Hepatocyte (in vitro differentiated cells): ENCODE measurements around the gene MXD4. TPM values are rescaled to one million over a fixed set of nuclear protein-coding genes. Genes with fewer than 3 reads are reported as not detected.

Experiments used
- DNase-seq: peaks from one replicate; pipeline ENCODE4 v3.0.0-alpha.2; 2016; ENCODE audit warnings: low spot score
- H2AFZ ChIP-seq: fragments of 200-600 bp; sonication (generic); 2 replicates; pipeline ENCODE4 v1.6.0; 2016; ENCODE audit warnings: antibody characterized with exemption, mild to moderate bottlenecking
- H3K27ac ChIP-seq: fragments of 200-600 bp; sonication (generic); 2 replicates; pipeline ENCODE4 v1.5.1; 2016; ENCODE audit warnings: mild to moderate bottlenecking
- H3K27me3 ChIP-seq: fragments of 200-600 bp; sonication (generic); 2 replicates; pipeline ENCODE4 v1.6.1; 2016
- H3K36me3 ChIP-seq: fragments of 200-600 bp; sonication (generic); replicated peaks from 2 replicates; pipeline ENCODE4 v1.5.1; 2016; ENCODE audit warnings: low read depth; ENCODE audit not compliant: insufficient read depth
- H3K4me1 ChIP-seq: fragments of 200-600 bp; sonication (generic); 2 replicates; pipeline ENCODE4 v1.5.1; 2016; ENCODE audit warnings: mild to moderate bottlenecking, moderate library complexity; ENCODE audit not compliant: insufficient read depth
- H3K4me2 ChIP-seq: fragments of 200-600 bp; sonication (generic); 2 replicates; pipeline ENCODE4 v1.6.0; 2016
- H3K4me3 ChIP-seq: fragments of 200-600 bp; sonication (generic); 2 replicates; pipeline ENCODE4 v1.5.1; 2016; ENCODE audit warnings: mild to moderate bottlenecking
- H3K79me2 ChIP-seq: fragments of 200-600 bp; sonication (generic); 2 replicates; pipeline ENCODE4 v1.6.0; 2017; ENCODE audit warnings: mild to moderate bottlenecking
- H3K9me2 ChIP-seq: fragments of 200-600 bp; sonication (generic); replicated peaks from 2 replicates; pipeline ENCODE4 v1.6.0; 2017; ENCODE audit warnings: mild to moderate bottlenecking; ENCODE audit not compliant: insufficient read depth
- H3K9me3 ChIP-seq: fragments of 200-600 bp; sonication (generic); 2 replicates; pipeline ENCODE4 v1.5.1; 2016; ENCODE audit warnings: low read depth, mild to moderate bottlenecking
- H4K20me1 ChIP-seq: fragments of 200-600 bp; sonication (generic); 2 replicates; pipeline ENCODE4 v1.6.0; 2016; ENCODE audit warnings: mild to moderate bottlenecking; ENCODE audit not compliant: insufficient read depth, poor library complexity, severe bottlenecking
- CTCF ChIP-seq: fragments of 200-600 bp; sonication (generic); IDR thresholded peaks from 2 replicates; pipeline ENCODE4 v1.5.1; 2016; ENCODE audit warnings: antibody characterized with exemption, mild to moderate bottlenecking; ENCODE audit not compliant: poor library complexity
- EZH2 ChIP-seq: fragments of 200-600 bp; sonication (generic); IDR thresholded peaks from 2 replicates; pipeline ENCODE4 v1.6.1; 2016; ENCODE audit warnings: antibody characterized with exemption, mild to moderate bottlenecking, borderline replicate concordance
- EZH2phosphoT487 ChIP-seq: fragments of 200-600 bp; sonication (generic); IDR thresholded peaks from one replicate; pipeline ENCODE4 v1.6.1; 2018; ENCODE audit warnings: antibody characterized with exemption, mild to moderate bottlenecking, low read depth, moderate library complexity; ENCODE audit not compliant: unreplicated experiment, severe bottlenecking
- WGBS: methylation state at CpG from one replicate; pipeline ENCODE4 v1.1.6; 2016; ENCODE audit warnings: low lambda C conversion rate; ENCODE audit errors: missing lambda C conversion rate; 5-methylcytosine and 5-hydroxymethylcytosine counted together
- polyA plus RNA-seq: library from polyadenylated mRNA; unstranded; fragments of >200 nt; fragmentation: Nextera tagmentation; extraction: Ambion mirVana; gene quantifications from 2 replicates; pipeline ENCODE4 v1.2.1, GENCODE V29; 2016
- total RNA-seq: library from RNA; depleted of rRNA; stranded (reverse); fragments of >200 nt; gene quantifications from 2 replicates; pipeline ENCODE4 v1.2.3, GENCODE V29; 2014

The MXD4 gene
- total and polyA plus RNA-seq, 2 experiments from 2014 or later = 56.7 to 127 TPM

- no peak overlapping the region for H3K27ac ChIP-seq
- no peaks in the 10 kb centered on the region for H3K4me1 ChIP-seq
- H3K4me2 ChIP-seq = no peak overlapping the region
- WGBS = 90% methylated on average over 18 of the region's 22 CpGs
- no peak for DNase-seq
- H4K20me1 ChIP-seq = no peaks in the 10 kb centered on the region
- H3K79me2 ChIP-seq = no peaks in the 10 kb centered on the region
- H2AFZ ChIP-seq = no peak overlapping the region
- no peaks in the 10 kb centered on the region for H3K27me3 ChIP-seq
- no peaks in the 10 kb centered on the region for H3K36me3 ChIP-seq
- no peak overlapping the region for H3K4me3 ChIP-seq
- H3K9me3 ChIP-seq = no peaks in the 10 kb centered on the region
- no peaks in the 10 kb centered on the region for H3K9me2 ChIP-seq
- no peak for TF ChIP-seq EZH2phosphoT487
- TF ChIP-seq EZH2 = no peak
- TF ChIP-seq CTCF = no peak
Measured at GRCh38 chr4:2268357-2269205, 6.7 kb upstream of the MXD4 start.

GRCh38 chr4:2267841-2268240, 5.9 kb upstream of the MXD4 start:
- Histone ChIP-seq H3K4me2 (no peak overlapping the region), H3K27me3 (no peaks in the 10 kb centered on the region), H4K20me1 (no peaks in the 10 kb centered on the region), H2AFZ (no peak overlapping the region), H3K79me2 (no peaks in the 10 kb centered on the region), H3K36me3 (no peaks in the 10 kb centered on the region), H3K9me2 (no peaks in the 10 kb centered on the region), H3K27ac (no peak overlapping the region), H3K4me1 (no peaks in the 10 kb centered on the region), H3K4me3 (no peak overlapping the region), H3K9me3 (no peaks in the 10 kb centered on the region)
- no peak for DNase-seq
- WGBS = 91% methylated on average over 12 of the region's 12 CpGs
- no peak for TF ChIP-seq CTCF
- no peak for TF ChIP-seq EZH2
- TF ChIP-seq EZH2phosphoT487 = no peak

GRCh38 chr4:2267320-2267811, 5.5 kb upstream of the MXD4 start:
- no peak overlapping the region for H2AFZ ChIP-seq
- TF ChIP-seq CTCF (no peak), EZH2phosphoT487 (no peak), EZH2 (no peak)
- WGBS = 74% methylated on average over 11 of the region's 18 CpGs
- no peaks in the 10 kb centered on the region for H3K36me3 ChIP-seq
- no peak for DNase-seq
- H3K9me3 ChIP-seq = no peaks in the 10 kb centered on the region
- no peaks in the 10 kb centered on the region for H3K79me2 ChIP-seq
- no peaks in the 10 kb centered on the region for H4K20me1 ChIP-seq
- H3K9me2 ChIP-seq = no peaks in the 10 kb centered on the region
- H3K27ac ChIP-seq = no peak overlapping the region
- H3K4me3 ChIP-seq = no peak overlapping the region
- H3K4me2 ChIP-seq = no peak overlapping the region
- no peaks in the 10 kb centered on the region for H3K4me1 ChIP-seq
- no peaks in the 10 kb centered on the region for H3K27me3 ChIP-seq
